ENCODE data around the gene SGMS1.

SGMS1 gene

GRCh38 chr10:50343702-50344331, 279.9 kb downstream of the SGMS1 start:
- TF ChIP-seq CTCF (IDR thresholded peaks at IDR 0.05; ENCODE audit: unreplicated experiment in 3 of 3) = no peak
- H3K27ac Mint-ChIP-seq = no peak overlapping the region
- peaks cover 20% of the 10 kb centered on the region for H3K36me3 Mint-ChIP-seq (ENCODE audit: low read depth)
- H3K9me3 Mint-ChIP-seq = peaks cover 7% of the 10 kb centered on the region
- no peaks in the 10 kb centered on the region for H3K27me3 Mint-ChIP-seq (ENCODE audit: low read depth)
- no peak overlapping the region for H3K4me3 Mint-ChIP-seq
- no peaks in the 10 kb centered on the region for H3K4me1 Mint-ChIP-seq

- no peak for TF ChIP-seq CTCF (IDR thresholded peaks at IDR 0.05; ENCODE audit: unreplicated experiment in 3 of 3)
- peaks cover 11% of the 10 kb centered on the region for H3K36me3 Mint-ChIP-seq (ENCODE audit: low read depth)
- H3K4me3 Mint-ChIP-seq = no peak overlapping the region
- no peaks in the 10 kb centered on the region for H3K27me3 Mint-ChIP-seq (ENCODE audit: low read depth)
- peak overlapping the region in 2 of 3 experiments; percentile 36 to 53 for H3K27ac Mint-ChIP-seq
- H3K4me1 Mint-ChIP-seq = no peaks in the 10 kb centered on the region
- H3K9me3 Mint-ChIP-seq = no peaks in the 10 kb centered on the region
These were observed 281.8 kb downstream of the SGMS1 start for GRCh38 chr10:50341987-50342386.

- TF ChIP-seq CTCF (IDR thresholded peaks at IDR 0.05; ENCODE audit: unreplicated experiment in 3 of 3) = no peak
- Mint-ChIP-seq H3K27me3 (ENCODE audit: low read depth) (no peaks in the 10 kb centered on the region), H3K9me3 (no peaks in the 10 kb centered on the region), H3K27ac (no peak overlapping the region), H3K4me3 (no peak overlapping the region), H3K36me3 (ENCODE audit: low read depth) (peaks cover 8% of the 10 kb centered on the region), H3K4me1 (no peaks in the 10 kb centered on the region)
These were observed 287.6 kb downstream of the SGMS1 start for GRCh38 chr10:50336140-50336539.

- H3K27ac Mint-ChIP-seq = no peak overlapping the region
- no peaks in the 10 kb centered on the region for H3K4me1 Mint-ChIP-seq
- no peaks in the 10 kb centered on the region for H3K27me3 Mint-ChIP-seq (ENCODE audit: low read depth)
- TF ChIP-seq CTCF (IDR thresholded peaks at IDR 0.05; ENCODE audit: unreplicated experiment in 3 of 3) = no peak
- peaks cover 8% of the 10 kb centered on the region for H3K36me3 Mint-ChIP-seq (ENCODE audit: low read depth)
- no peaks in the 10 kb centered on the region for H3K9me3 Mint-ChIP-seq
- no peak overlapping the region for H3K4me3 Mint-ChIP-seq
These were observed 288.4 kb downstream of the SGMS1 start for GRCh38 chr10:50335397-50335796.

- H3K27me3 Mint-ChIP-seq (ENCODE audit: low read depth) = no peaks in the 10 kb centered on the region
- H3K27ac Mint-ChIP-seq = no peak overlapping the region
- H3K9me3 Mint-ChIP-seq = no peaks in the 10 kb centered on the region
- no peaks in the 10 kb centered on the region for H3K4me1 Mint-ChIP-seq
- H3K4me3 Mint-ChIP-seq = no peak overlapping the region
- peaks cover 6% of the 10 kb centered on the region for H3K36me3 Mint-ChIP-seq (ENCODE audit: low read depth)
- no peak for TF ChIP-seq CTCF (IDR thresholded peaks at IDR 0.05; ENCODE audit: unreplicated experiment in 3 of 3)
These were observed 289.5 kb downstream of the SGMS1 start for GRCh38 chr10:50334273-50334672.

- Mint-ChIP-seq H3K36me3 (ENCODE audit: low read depth) (peaks cover 3% of the 10 kb centered on the region), H3K4me3 (no peak overlapping the region), H3K27ac (no peak overlapping the region), H3K4me1 (no peaks in the 10 kb centered on the region), H3K9me3 (no peaks in the 10 kb centered on the region), H3K27me3 (ENCODE audit: low read depth) (no peaks in the 10 kb centered on the region)
- no peak for TF ChIP-seq CTCF (IDR thresholded peaks at IDR 0.05; ENCODE audit: unreplicated experiment in 3 of 3)
These were observed 289.9 kb downstream of the SGMS1 start for GRCh38 chr10:50333872-50334271.
